Activated naive CD8-positive, alpha-beta T cell treated with anti-CD3 and anti-CD28 coated beads, Interleukin-2, amount 50 U/mL, for 24 hours (primary cell): ENCODE results near the gene PRCD.

Experiments used
- ATAC-seq: fragments of 150-1000 bp; cut with Tn5 transposase; one replicate; pipeline ENCODE4 v1.10.0; 2021
- DNase-seq: peaks from one replicate; pipeline ENCODE4 v3.0.0; 2021
- H3K27ac Mint-ChIP-seq: one replicate; pipeline ENCODE4 v1.8.0; 2021; ENCODE audit warnings: mild to moderate bottlenecking, mixed read lengths
- H3K27me3 Mint-ChIP-seq: one replicate; pipeline ENCODE4 v1.8.0; 2021; ENCODE audit warnings: mixed read lengths
- H3K36me3 Mint-ChIP-seq: one replicate; pipeline ENCODE4 v1.8.0; 2021; ENCODE audit warnings: low read depth, mixed read lengths
- H3K4me1 Mint-ChIP-seq: one replicate; pipeline ENCODE4 v1.8.0; 2021; ENCODE audit warnings: mixed read lengths
- H3K4me3 Mint-ChIP-seq: one replicate; pipeline ENCODE4 v1.8.0; 2021; ENCODE audit warnings: mild to moderate bottlenecking, moderate library complexity, mixed read lengths
- H3K9me3 Mint-ChIP-seq: one replicate; pipeline ENCODE4 v1.8.0; 2021; ENCODE audit warnings: mixed read lengths

The PRCD gene

GRCh38 chr17:76538281-76538931, 1.4 kb upstream of the PRCD start:
- Mint-ChIP-seq H3K36me3 (no peaks in the 10 kb centered on the region), H3K27ac (no peak overlapping the region), H3K27me3 (peaks cover 25% of the 10 kb centered on the region), H3K4me3 (peak overlapping the region; percentile 30), H3K9me3 (no peaks in the 10 kb centered on the region), H3K4me1 (no peaks in the 10 kb centered on the region)
- DNase-seq (no peak), ATAC-seq (no peak)

GRCh38 chr17:76538941-76539570, 788 bp upstream of the PRCD start:
- no peak overlapping the region for H3K27ac Mint-ChIP-seq
- ATAC-seq (no peak), DNase-seq (no peak)
- peaks cover 28% of the 10 kb centered on the region for H3K27me3 Mint-ChIP-seq
- peak overlapping the region; percentile 30 for H3K4me3 Mint-ChIP-seq
- H3K36me3 Mint-ChIP-seq = no peaks in the 10 kb centered on the region
- H3K4me1 Mint-ChIP-seq = no peaks in the 10 kb centered on the region
- no peaks in the 10 kb centered on the region for H3K9me3 Mint-ChIP-seq

- no peak overlapping the region for H3K27ac Mint-ChIP-seq
- no peak for DNase-seq
- H3K9me3 Mint-ChIP-seq = no peaks in the 10 kb centered on the region
- no peak overlapping the region for H3K4me3 Mint-ChIP-seq
- ATAC-seq = peak; percentile 53
- H3K4me1 Mint-ChIP-seq = no peaks in the 10 kb centered on the region
- no peaks in the 10 kb centered on the region for H3K36me3 Mint-ChIP-seq
- peaks cover 30% of the 10 kb centered on the region for H3K27me3 Mint-ChIP-seq
Measured at GRCh38 chr17:76540381-76541300, 797 bp downstream of the PRCD start.

- DNase-seq (no peak), ATAC-seq (no peak)
- H3K4me1 Mint-ChIP-seq = peaks cover 4% of the 10 kb centered on the region
- no peak overlapping the region for H3K27ac Mint-ChIP-seq
- H3K4me3 Mint-ChIP-seq = no peak overlapping the region
- H3K9me3 Mint-ChIP-seq = no peaks in the 10 kb centered on the region
- peaks cover 26% of the 10 kb centered on the region for H3K27me3 Mint-ChIP-seq
- H3K36me3 Mint-ChIP-seq = no peaks in the 10 kb centered on the region
Measured at GRCh38 chr17:76541739-76542454, 2.1 kb downstream of the PRCD start.

- peaks cover 25% of the 10 kb centered on the region for H3K27me3 Mint-ChIP-seq
- H3K27ac Mint-ChIP-seq = no peak overlapping the region
- peaks cover 5% of the 10 kb centered on the region for H3K4me1 Mint-ChIP-seq
- no peaks in the 10 kb centered on the region for H3K9me3 Mint-ChIP-seq
- ATAC-seq = no peak
- no peak for DNase-seq
- H3K4me3 Mint-ChIP-seq = no peak overlapping the region
- H3K36me3 Mint-ChIP-seq = no peaks in the 10 kb centered on the region
Measured at GRCh38 chr17:76542566-76542971, 2.7 kb downstream of the PRCD start.

GRCh38 chr17:76542984-76543383, 3.1 kb downstream of the PRCD start:
- H3K9me3 Mint-ChIP-seq = no peaks in the 10 kb centered on the region
- no peak for DNase-seq
- H3K4me3 Mint-ChIP-seq = no peak overlapping the region
- H3K27me3 Mint-ChIP-seq = peaks cover 25% of the 10 kb centered on the region
- H3K4me1 Mint-ChIP-seq = peaks cover 5% of the 10 kb centered on the region
- H3K36me3 Mint-ChIP-seq = no peaks in the 10 kb centered on the region
- no peak overlapping the region for H3K27ac Mint-ChIP-seq
- ATAC-seq = no peak

GRCh38 chr17:76543482-76543825, 3.6 kb downstream of the PRCD start:
- Mint-ChIP-seq H3K4me3 (no peak overlapping the region), H3K27ac (no peak overlapping the region), H3K27me3 (peaks cover 23% of the 10 kb centered on the region), H3K9me3 (no peaks in the 10 kb centered on the region), H3K36me3 (no peaks in the 10 kb centered on the region), H3K4me1 (peaks cover 5% of the 10 kb centered on the region)
- DNase-seq = no peak
- no peak for ATAC-seq

- Mint-ChIP-seq H3K27ac (no peak overlapping the region), H3K4me3 (no peak overlapping the region), H3K4me1 (peaks cover 5% of the 10 kb centered on the region), H3K36me3 (no peaks in the 10 kb centered on the region), H3K9me3 (no peaks in the 10 kb centered on the region), H3K27me3 (peaks cover 17% of the 10 kb centered on the region)
- no peak for ATAC-seq
- DNase-seq = no peak
Measured at GRCh38 chr17:76543826-76544545, 4.1 kb downstream of the PRCD start.

- Mint-ChIP-seq H3K27ac (no peak overlapping the region), H3K36me3 (no peaks in the 10 kb centered on the region), H3K27me3 (peaks cover 10% of the 10 kb centered on the region), H3K4me3 (no peak overlapping the region), H3K4me1 (peaks cover 5% of the 10 kb centered on the region), H3K9me3 (no peaks in the 10 kb centered on the region)
- no peak for DNase-seq
- no peak for ATAC-seq
Measured at GRCh38 chr17:76544546-76545365, 4.9 kb downstream of the PRCD start.

GRCh38 chr17:76545918-76546555, 6.2 kb downstream of the PRCD start:
- no peak for DNase-seq
- Mint-ChIP-seq H3K4me1 (peaks cover 9% of the 10 kb centered on the region), H3K4me3 (no peak overlapping the region), H3K27me3 (peaks cover 10% of the 10 kb centered on the region), H3K36me3 (no peaks in the 10 kb centered on the region), H3K9me3 (no peaks in the 10 kb centered on the region), H3K27ac (no peak overlapping the region)
- ATAC-seq = no peak

- H3K36me3 Mint-ChIP-seq = no peaks in the 10 kb centered on the region
- ATAC-seq (no peak), DNase-seq (no peak)
- no peak overlapping the region for H3K27ac Mint-ChIP-seq
- H3K4me3 Mint-ChIP-seq = no peak overlapping the region
- H3K4me1 Mint-ChIP-seq = peaks cover 9% of the 10 kb centered on the region
- no peaks in the 10 kb centered on the region for H3K9me3 Mint-ChIP-seq
- H3K27me3 Mint-ChIP-seq = peaks cover 9% of the 10 kb centered on the region
Measured at GRCh38 chr17:76546556-76547182, 6.8 kb downstream of the PRCD start.

GRCh38 chr17:76547183-76547641, 7.4 kb downstream of the PRCD start:
- no peak overlapping the region for H3K27ac Mint-ChIP-seq
- DNase-seq (peak; percentile 64), ATAC-seq (peak; percentile 86)
- no peaks in the 10 kb centered on the region for H3K36me3 Mint-ChIP-seq
- H3K4me1 Mint-ChIP-seq = peaks cover 9% of the 10 kb centered on the region
- no peaks in the 10 kb centered on the region for H3K9me3 Mint-ChIP-seq
- H3K27me3 Mint-ChIP-seq = peaks cover 9% of the 10 kb centered on the region
- H3K4me3 Mint-ChIP-seq = no peak overlapping the region
